HepG2 (cell line): ENCODE data around the gene EIF4ENIF1. TPM values are rescaled to one million over a fixed set of nuclear protein-coding genes. Genes with fewer than 3 reads are reported as not detected.

Experiments used
- ATAC-seq: fragments of 200-7000 bp; cut with Tn5 transposase; 3 replicates; pipeline ENCODE4 v1.9.1; 2020; ENCODE audit warnings: mild to moderate bottlenecking, moderate library complexity
- BruUV-seq: library from RNA; stranded (reverse); fragments of 400-500 nt; replicated peaks from 2 replicates; lab custom pipeline; 2021; lab: Mats Ljungman, UMichigan
- CTCF ChIA-PET: fragments of 300-600 bp; formaldehyde crosslinking; extraction: SDS; loops from one replicate; lab custom pipeline; 2021; ENCODE audit warnings: low total read pairs, inconsistent platforms, low intra/inter-chr PET ratio; lab: Yijun Ruan, JAX
- POLR2A ChIA-PET: fragments of 350-600 bp; sonication (Branson Sonifier 250); formaldehyde crosslinking; loops from one replicate; lab custom pipeline; 2020; ENCODE audit warnings: antibody characterized with exemption, inconsistent platforms; lab: Yijun Ruan, JAX
- DNase-seq: peaks from one replicate; pipeline ENCODE4 v3.0.0-alpha.2; 2015; ENCODE audit warnings: low spot score
- FAIRE-seq: peaks from 3 replicates; lab custom pipeline; 2011; peaks lifted over from hg19 to GRCh38; lab: Jason Lieb, UNC
- H2AFZ ChIP-seq: one replicate; pipeline ENCODE4 v1.6.1; 2011; ENCODE audit warnings: low read length, inconsistent platforms
- H3K27ac ChIP-seq: fragments of 300-600 bp; 3 replicates; pipeline ENCODE4 v1.8.0; 2011; ENCODE audit warnings: mixed run types, mild to moderate bottlenecking, mixed read lengths, low read length, inconsistent platforms; ENCODE audit not compliant: insufficient read depth; ENCODE audit errors: extremely low read length
- H3K27me3 ChIP-seq, 2 experiments: fragments of 200-600 bp in 1 of 2; 2 replicates in 1 of 2; 3 replicates in 1 of 2; pipeline versions ENCODE4 v1.6.0 to v1.8.0; 2011; ENCODE audit warnings: low read length in 2 of 2, mild to moderate bottlenecking in 2 of 2, moderate library complexity in 2 of 2, inconsistent platforms in 1 of 2; ENCODE audit not compliant: insufficient read depth in 2 of 2, control insufficient read depth in 1 of 2
- H3K36me3 ChIP-seq, 2 experiments: fragments of 200-600 bp in 1 of 2; replicated peaks in 1 of 2; 2 replicates in 1 of 2; 3 replicates in 1 of 2; pipeline versions ENCODE4 v1.5.1 to v1.8.0; 2011; ENCODE audit warnings: low read length in 2 of 2, inconsistent platforms in 1 of 2; ENCODE audit not compliant: insufficient read depth in 2 of 2, control insufficient read depth in 1 of 2
- H3K4me1 ChIP-seq: 2 replicates; pipeline ENCODE4 v1.5.1; 2012; ENCODE audit warnings: low read length, inconsistent platforms; ENCODE audit not compliant: insufficient read depth
- H3K4me2 ChIP-seq: 2 replicates; pipeline ENCODE4 v1.6.0; 2011; ENCODE audit warnings: low read depth, low read length, inconsistent platforms
- H3K4me3 ChIP-seq, 3 experiments: fragments of 200-600 bp in 1 of 3; sonication (generic), shearing (Covaris generic) in 1 of 3; replicated peaks in 1 of 3; 2 replicates each; pipeline ENCODE4 v1.5.1; 2011 to 2016; ENCODE audit warnings: low read length in 3 of 3, inconsistent platforms in 2 of 3, low read depth in 2 of 3, mild to moderate bottlenecking in 2 of 3, control low read depth in 1 of 3, mixed read lengths in 1 of 3; ENCODE audit not compliant: insufficient read depth in 1 of 3
- H3K79me2 ChIP-seq: one replicate; pipeline ENCODE4 v1.6.1; 2011; ENCODE audit warnings: low read length, inconsistent platforms; ENCODE audit not compliant: insufficient read depth
- H3K9ac ChIP-seq: 2 replicates; pipeline ENCODE4 v1.6.0; 2011; ENCODE audit warnings: mild to moderate bottlenecking, low read depth, low read length, inconsistent platforms; ENCODE audit not compliant: insufficient read depth
- H3K9me3 ChIP-seq: 2 replicates; pipeline ENCODE4 v1.5.1; 2012; ENCODE audit warnings: mild to moderate bottlenecking, low read length
- H4K20me1 ChIP-seq: 2 replicates; pipeline ENCODE4 v1.6.0; 2011; ENCODE audit warnings: inconsistent platforms, mild to moderate bottlenecking, low read length, moderate library complexity; ENCODE audit not compliant: insufficient read depth
- ATF7-NPFF ChIP-seq: sonication (generic); formaldehyde crosslinking; IDR thresholded peaks from 2 replicates; pipeline ENCODE4 v1.8.1; 2023; ENCODE audit warnings: mild to moderate bottlenecking, low read depth, missing genetic modification reagents, moderate library complexity
- CBX2 ChIP-seq, 2 experiments: fragments of 200-600 bp in 1 of 2; sonication (generic); formaldehyde crosslinking in 1 of 2; IDR thresholded peaks; 2 replicates each; pipeline versions ENCODE4 v1.7.0 to v1.8.1; 2018 to 2022; ENCODE audit warnings: low read depth in 2 of 2, low read length in 1 of 2, mild to moderate bottlenecking in 1 of 2, missing genetic modification reagents in 1 of 2
- CC2D1A ChIP-seq: sonication (generic); formaldehyde crosslinking; IDR thresholded peaks from 2 replicates; pipeline ENCODE4 v1.8.1; 2023; ENCODE audit warnings: mild to moderate bottlenecking, missing genetic modification reagents
- CREB1 ChIP-seq, 2 experiments: fragments of 450-650 bp in 1 of 2; IDR thresholded peaks; 2 replicates each; pipeline ENCODE4 v1.6.1; 2016 to 2017; ENCODE audit warnings: control low read depth in 1 of 2, mild to moderate bottlenecking in 1 of 2, missing compliant biosample characterization in 1 of 2, missing genetic modification characterization in 1 of 2
- ELF1 ChIP-seq: sonication (generic); formaldehyde crosslinking; IDR thresholded peaks from 2 replicates; pipeline ENCODE4 v1.4.0; 2020; ENCODE audit warnings: missing genetic modification reagents
- GZF1 ChIP-seq: sonication (generic); formaldehyde crosslinking; IDR thresholded peaks from 2 replicates; pipeline ENCODE4 v1.5.1; 2020; ENCODE audit warnings: mild to moderate bottlenecking, missing genetic modification reagents
- KAT8 ChIP-seq: IDR thresholded peaks from 2 replicates; pipeline ENCODE4 v1.6.1; 2016; ENCODE audit warnings: missing genetic modification reagents, missing compliant biosample characterization
- MEIS1 ChIP-seq: sonication (generic); formaldehyde crosslinking; IDR thresholded peaks from 2 replicates; pipeline ENCODE4 v1.9.0; 2021; ENCODE audit warnings: mild to moderate bottlenecking, missing genetic modification reagents, moderate library complexity, borderline replicate concordance
- MYPOP ChIP-seq: sonication (generic); formaldehyde crosslinking; IDR thresholded peaks from 2 replicates; pipeline ENCODE4 v1.8.1; 2023; ENCODE audit warnings: mild to moderate bottlenecking, moderate library complexity, missing genetic modification reagents
- PHF20 ChIP-seq: sonication (generic); formaldehyde crosslinking; IDR thresholded peaks from 2 replicates; pipeline ENCODE4 v1.5.0; 2020; ENCODE audit warnings: mild to moderate bottlenecking, missing genetic modification reagents
- STAT6 ChIP-seq: sonication (generic); formaldehyde crosslinking; IDR thresholded peaks from 2 replicates; pipeline ENCODE4 v1.4.0; 2020; ENCODE audit warnings: missing genetic modification reagents, mild to moderate bottlenecking, borderline replicate concordance
- ZBTB2 ChIP-seq: sonication (generic); formaldehyde crosslinking; IDR thresholded peaks from 2 replicates; pipeline ENCODE4 v1.8.0; 2022; ENCODE audit warnings: low read depth, missing genetic modification reagents
- ZNF160 ChIP-seq: sonication (generic); formaldehyde crosslinking; IDR thresholded peaks from 2 replicates; pipeline ENCODE4 v1.8.0; 2022; ENCODE audit warnings: mild to moderate bottlenecking, inconsistent platforms, missing genetic modification reagents
- ZNF296 ChIP-seq: sonication (generic); formaldehyde crosslinking; conservative IDR thresholded peaks from 2 replicates; pipeline ENCODE4 v1.5.0; 2020; ENCODE audit warnings: mild to moderate bottlenecking, missing genetic modification reagents
- WGBS: methylation state at CpG from one replicate; pipeline ENCODE4 v1.1.6; 2017; ENCODE audit warnings: low lambda C conversion rate; 5-methylcytosine and 5-hydroxymethylcytosine counted together
- in situ Hi-C: cut with HindIII; loops from 2 replicates; pipeline ENCODE4 v1.10.0; 2017; ENCODE audit warnings: low pct_unique_long_range_greater_than_20kb; ENCODE audit not compliant: extremely low pct_ligation_motif_present
- intact Hi-C: fragments of 100-400 bp; cut with micrococcal nuclease; formaldehyde crosslinking; loops from one replicate; pipeline ENCODE4 v1.10.0; 2022; ENCODE audit not compliant: unreplicated experiment
- polyA plus RNA-seq, 8 experiments: library from polyadenylated mRNA; depleted of rRNA in 3 of 8; stranded (reverse) in 7 of 8; unstranded in 1 of 8; fragments of >200 nt; fragmentation: Illumina TruSeq in 4 of 8; extraction: Trizol in 4 of 8; gene quantifications; 2 replicates each; pipeline versions ENCODE4 v1.2.1 to v1.2.3, GENCODE V29; 2011 to 2016; ENCODE audit warnings: low read depth in 4 of 8, missing spikeins in 1 of 8, mixed read lengths in 1 of 8; ENCODE audit not compliant: insufficient read depth in 1 of 8
- total RNA-seq, 5 experiments: library from RNA; depleted of rRNA; stranded (reverse); fragments of >200 nt; fragmentation: Illumina TruSeq; extraction: Trizol; gene quantifications; 2 replicates each; pipeline ENCODE4 v1.2.3, GENCODE V29; 2016; ENCODE audit warnings: low read depth in 1 of 5
- TF ChIP-seq, protein P1 (sequence below): IDR thresholded peaks from 2 replicates; pipeline ENCODE4 v1.6.1; 2016; ENCODE audit warnings: mild to moderate bottlenecking, missing biosample characterization, missing genetic modification reagents

The EIF4ENIF1 gene
- total and polyA plus RNA-seq, 2 of the 13 experiments (the other 11 are each of a cell fraction or from before 2014, with no cell fraction given) = 11.9 to 12.3 TPM

DNA sequence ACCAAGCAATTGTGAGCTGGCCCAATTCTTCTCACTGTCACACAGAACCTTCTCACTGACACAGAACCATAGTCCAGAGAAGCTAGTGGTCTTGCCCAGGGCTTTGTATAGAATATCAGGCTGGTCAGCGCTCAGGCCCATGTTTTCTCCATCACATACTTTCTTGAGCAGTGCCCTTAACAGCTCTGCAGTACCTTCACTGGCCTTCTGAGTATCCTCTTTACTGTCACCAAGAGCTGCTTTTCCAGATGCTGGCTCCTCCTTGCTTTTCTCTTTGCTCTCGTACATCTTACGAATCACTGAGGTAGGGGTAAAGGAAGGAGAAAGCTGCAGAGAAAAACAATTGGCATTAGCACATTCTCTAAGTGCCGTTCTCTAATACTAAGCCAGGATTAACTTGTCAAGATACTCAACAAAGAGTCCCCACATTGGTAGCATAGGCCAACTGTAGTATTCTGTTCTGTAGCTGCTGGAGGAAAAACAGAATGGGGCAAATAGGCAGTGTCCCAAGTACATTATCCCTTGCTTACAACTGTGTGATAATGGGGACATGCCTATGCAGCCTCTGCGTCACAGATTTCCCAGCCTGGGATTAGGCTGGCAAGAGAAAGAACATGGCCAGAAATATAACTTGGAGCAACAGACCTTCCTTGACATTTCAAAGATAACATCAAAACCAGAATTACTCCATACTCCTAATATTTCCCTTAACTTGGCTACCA is 46.7 kb downstream of the EIF4ENIF1 start:
- no peak overlapping the region for H3K9ac ChIP-seq
- no peaks in the 10 kb centered on the region for H3K9me3 ChIP-seq
- no peak for DNase-seq
- ChIA-PET CTCF (no interaction called here), POLR2A (no interaction called here)
- H3K4me1 ChIP-seq = no peaks in the 10 kb centered on the region
- ATAC-seq = no peak
- BruUV-seq = no TSS peak
- no peaks in the 10 kb centered on the region for H3K27me3 ChIP-seq
- H3K4me3 ChIP-seq = no peak overlapping the region
- H3K36me3 ChIP-seq = peaks cover 26 to 77% of the 10 kb centered on the region in 2 experiments
- H2AFZ ChIP-seq = no peak overlapping the region
- WGBS = 98% methylated on average over 5 of the region's 5 CpGs
- H3K27ac ChIP-seq = no peak overlapping the region
- no peaks in the 10 kb centered on the region for H3K79me2 ChIP-seq
- no peak for TF ChIP-seq ZNF160
- no peak for TF ChIP-seq CBX2 (IDR thresholded peaks at IDR 0.05; ENCODE audit: low read depth, low read length)
- TF ChIP-seq CBX2 (CRISPR knock-in tag; IDR thresholded peaks at IDR 0.05; ENCODE audit: low read depth) = no peak
- no peak for TF ChIP-seq MEIS1 (CRISPR knock-in tag)
- TF ChIP-seq, protein P1, sequence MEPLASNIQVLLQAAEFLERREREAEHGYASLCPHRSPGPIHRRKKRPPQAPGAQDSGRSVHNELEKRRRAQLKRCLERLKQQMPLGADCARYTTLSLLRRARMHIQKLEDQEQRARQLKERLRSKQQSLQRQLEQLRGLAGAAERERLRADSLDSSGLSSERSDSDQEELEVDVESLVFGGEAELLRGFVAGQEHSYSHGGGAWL (CRISPR knock-in tag) = no peak
- TF ChIP-seq CC2D1A (CRISPR knock-in tag) = no peak
- TF ChIP-seq KAT8 (CRISPR knock-in tag) = no peak
- no peak for TF ChIP-seq ZBTB2 (CRISPR knock-in tag)
- no peak for TF ChIP-seq ELF1 (CRISPR knock-in tag)
- no peak for TF ChIP-seq GZF1
- no peak for TF ChIP-seq MYPOP (CRISPR knock-in tag)
- no peak for TF ChIP-seq STAT6 (CRISPR knock-in tag)
- no peak for TF ChIP-seq ZNF296
- no peak for TF ChIP-seq CREB1 (IDR thresholded peaks at IDR 0.05)
- TF ChIP-seq CREB1 (CRISPR knock-in tag; IDR thresholded peaks at IDR 0.05) = no peak
- TF ChIP-seq PHF20 (CRISPR knock-in tag) = no peak
- no peak for TF ChIP-seq ATF7-NPFF (CRISPR knock-in tag)
- H3K4me2 ChIP-seq = no peak overlapping the region
- in situ Hi-C loops (no loop called here), intact Hi-C loops (no loop called here)
- FAIRE-seq = no peak
- no peaks in the 10 kb centered on the region for H4K20me1 ChIP-seq
